HepG2 (cell line): ENCODE data around the gene WWC1. TPM values are rescaled to one million over a fixed set of nuclear protein-coding genes. Genes with fewer than 3 reads are reported as not detected.

Experiments used
- ATAC-seq: fragments of 200-7000 bp; cut with Tn5 transposase; 3 replicates; pipeline ENCODE4 v1.9.1; 2020; ENCODE audit warnings: mild to moderate bottlenecking, moderate library complexity
- BruUV-seq: library from RNA; stranded (reverse); fragments of 400-500 nt; replicated peaks from 2 replicates; lab custom pipeline; 2021; lab: Mats Ljungman, UMichigan
- CTCF ChIA-PET: fragments of 300-600 bp; formaldehyde crosslinking; extraction: SDS; loops from one replicate; lab custom pipeline; 2021; ENCODE audit warnings: low total read pairs, inconsistent platforms, low intra/inter-chr PET ratio; lab: Yijun Ruan, JAX
- POLR2A ChIA-PET: fragments of 350-600 bp; sonication (Branson Sonifier 250); formaldehyde crosslinking; loops from one replicate; lab custom pipeline; 2020; ENCODE audit warnings: antibody characterized with exemption, inconsistent platforms; lab: Yijun Ruan, JAX
- DNase-seq: peaks from one replicate; pipeline ENCODE4 v3.0.0-alpha.2; 2015; ENCODE audit warnings: low spot score
- FAIRE-seq: peaks from 3 replicates; lab custom pipeline; 2011; peaks lifted over from hg19 to GRCh38; lab: Jason Lieb, UNC
- H2AFZ ChIP-seq: one replicate; pipeline ENCODE4 v1.6.1; 2011; ENCODE audit warnings: low read length, inconsistent platforms
- H3K27ac ChIP-seq: fragments of 300-600 bp; 3 replicates; pipeline ENCODE4 v1.8.0; 2011; ENCODE audit warnings: mixed run types, mild to moderate bottlenecking, mixed read lengths, low read length, inconsistent platforms; ENCODE audit not compliant: insufficient read depth; ENCODE audit errors: extremely low read length
- H3K27me3 ChIP-seq, 2 experiments: fragments of 200-600 bp in 1 of 2; 2 replicates in 1 of 2; 3 replicates in 1 of 2; pipeline versions ENCODE4 v1.6.0 to v1.8.0; 2011; ENCODE audit warnings: low read length in 2 of 2, mild to moderate bottlenecking in 2 of 2, moderate library complexity in 2 of 2, inconsistent platforms in 1 of 2; ENCODE audit not compliant: insufficient read depth in 2 of 2, control insufficient read depth in 1 of 2
- H3K36me3 ChIP-seq, 2 experiments: fragments of 200-600 bp in 1 of 2; replicated peaks in 1 of 2; 2 replicates in 1 of 2; 3 replicates in 1 of 2; pipeline versions ENCODE4 v1.5.1 to v1.8.0; 2011; ENCODE audit warnings: low read length in 2 of 2, inconsistent platforms in 1 of 2; ENCODE audit not compliant: insufficient read depth in 2 of 2, control insufficient read depth in 1 of 2
- H3K4me1 ChIP-seq: 2 replicates; pipeline ENCODE4 v1.5.1; 2012; ENCODE audit warnings: low read length, inconsistent platforms; ENCODE audit not compliant: insufficient read depth
- H3K4me2 ChIP-seq: 2 replicates; pipeline ENCODE4 v1.6.0; 2011; ENCODE audit warnings: low read depth, low read length, inconsistent platforms
- H3K4me3 ChIP-seq, 3 experiments: fragments of 200-600 bp in 1 of 3; sonication (generic), shearing (Covaris generic) in 1 of 3; replicated peaks in 1 of 3; 2 replicates each; pipeline ENCODE4 v1.5.1; 2011 to 2016; ENCODE audit warnings: low read length in 3 of 3, inconsistent platforms in 2 of 3, low read depth in 2 of 3, mild to moderate bottlenecking in 2 of 3, control low read depth in 1 of 3, mixed read lengths in 1 of 3; ENCODE audit not compliant: insufficient read depth in 1 of 3
- H3K79me2 ChIP-seq: one replicate; pipeline ENCODE4 v1.6.1; 2011; ENCODE audit warnings: low read length, inconsistent platforms; ENCODE audit not compliant: insufficient read depth
- H3K9ac ChIP-seq: 2 replicates; pipeline ENCODE4 v1.6.0; 2011; ENCODE audit warnings: mild to moderate bottlenecking, low read depth, low read length, inconsistent platforms; ENCODE audit not compliant: insufficient read depth
- H3K9me3 ChIP-seq: 2 replicates; pipeline ENCODE4 v1.5.1; 2012; ENCODE audit warnings: mild to moderate bottlenecking, low read length
- H4K20me1 ChIP-seq: 2 replicates; pipeline ENCODE4 v1.6.0; 2011; ENCODE audit warnings: inconsistent platforms, mild to moderate bottlenecking, low read length, moderate library complexity; ENCODE audit not compliant: insufficient read depth
- ESRRA ChIP-seq: sonication (generic); formaldehyde crosslinking; IDR thresholded peaks from 2 replicates; pipeline ENCODE4 v1.5.1; 2020; ENCODE audit warnings: mild to moderate bottlenecking, low read depth, missing genetic modification reagents
- FOXO1 ChIP-seq: sonication (generic); formaldehyde crosslinking; IDR thresholded peaks from 2 replicates; pipeline ENCODE4 v1.4.0; 2020; ENCODE audit warnings: missing genetic modification reagents
- NR2F2 ChIP-seq: IDR thresholded peaks from 2 replicates; pipeline ENCODE4 v1.6.1; 2012; ENCODE audit warnings: low read depth, inconsistent platforms, borderline replicate concordance
- RFX1 ChIP-seq: fragments of 450-650 bp; IDR thresholded peaks from 2 replicates; pipeline ENCODE4 v1.6.1; 2017
- SCMH1 ChIP-seq: sonication (generic); formaldehyde crosslinking; IDR thresholded peaks from 2 replicates; pipeline ENCODE4 v1.9.0; 2021; ENCODE audit warnings: missing genetic modification reagents, mild to moderate bottlenecking, borderline replicate concordance
- YY1 ChIP-seq: IDR thresholded peaks from 2 replicates; pipeline ENCODE4 v1.6.1; 2011; ENCODE audit warnings: low read length, low read depth, moderate library complexity, mild to moderate bottlenecking; ENCODE audit not compliant: insufficient read depth, insufficient replicate concordance
- ZNF296 ChIP-seq: sonication (generic); formaldehyde crosslinking; conservative IDR thresholded peaks from 2 replicates; pipeline ENCODE4 v1.5.0; 2020; ENCODE audit warnings: mild to moderate bottlenecking, missing genetic modification reagents
- ZNF441 ChIP-seq: sonication (generic); formaldehyde crosslinking; IDR thresholded peaks from 2 replicates; pipeline ENCODE4 v1.7.0; 2021; ENCODE audit warnings: missing genetic modification reagents, borderline replicate concordance
- ZNF567 ChIP-seq: sonication (generic); formaldehyde crosslinking; IDR thresholded peaks from 2 replicates; pipeline ENCODE4 v1.8.1; 2023; ENCODE audit warnings: mild to moderate bottlenecking, missing genetic modification reagents, borderline replicate concordance
- ZNF709 ChIP-seq: sonication (generic); formaldehyde crosslinking; IDR thresholded peaks from 2 replicates; pipeline ENCODE4 v1.5.0; 2020; ENCODE audit warnings: mild to moderate bottlenecking, missing genetic modification reagents
- WGBS: methylation state at CpG from one replicate; pipeline ENCODE4 v1.1.6; 2017; ENCODE audit warnings: low lambda C conversion rate; 5-methylcytosine and 5-hydroxymethylcytosine counted together
- in situ Hi-C: cut with HindIII; loops from 2 replicates; pipeline ENCODE4 v1.10.0; 2017; ENCODE audit warnings: low pct_unique_long_range_greater_than_20kb; ENCODE audit not compliant: extremely low pct_ligation_motif_present
- intact Hi-C: fragments of 100-400 bp; cut with micrococcal nuclease; formaldehyde crosslinking; loops from one replicate; pipeline ENCODE4 v1.10.0; 2022; ENCODE audit not compliant: unreplicated experiment
- polyA plus RNA-seq, 8 experiments: library from polyadenylated mRNA; depleted of rRNA in 3 of 8; stranded (reverse) in 7 of 8; unstranded in 1 of 8; fragments of >200 nt; fragmentation: Illumina TruSeq in 4 of 8; extraction: Trizol in 4 of 8; gene quantifications; 2 replicates each; pipeline versions ENCODE4 v1.2.1 to v1.2.3, GENCODE V29; 2011 to 2016; ENCODE audit warnings: low read depth in 4 of 8, missing spikeins in 1 of 8, mixed read lengths in 1 of 8; ENCODE audit not compliant: insufficient read depth in 1 of 8
- total RNA-seq, 5 experiments: library from RNA; depleted of rRNA; stranded (reverse); fragments of >200 nt; fragmentation: Illumina TruSeq; extraction: Trizol; gene quantifications; 2 replicates each; pipeline ENCODE4 v1.2.3, GENCODE V29; 2016; ENCODE audit warnings: low read depth in 1 of 5
- TF ChIP-seq, protein P1 (sequence below): sonication (generic); formaldehyde crosslinking; IDR thresholded peaks from 2 replicates; pipeline ENCODE4 v1.4.0; 2020; ENCODE audit warnings: mild to moderate bottlenecking, low read depth, missing genetic modification reagents
- TF ChIP-seq, protein P2 (sequence below): sonication (generic); formaldehyde crosslinking; IDR thresholded peaks from 2 replicates; pipeline ENCODE4 v1.4.0; 2020; ENCODE audit warnings: missing genetic modification reagents
- TF ChIP-seq, protein P3 (sequence below): sonication (generic); formaldehyde crosslinking; IDR thresholded peaks from 2 replicates; pipeline ENCODE4 v1.4.0; 2020; ENCODE audit warnings: mild to moderate bottlenecking, missing genetic modification reagents
- TF ChIP-seq, protein P4 (sequence below): IDR thresholded peaks from 2 replicates; pipeline ENCODE4 v1.6.1; 2016; ENCODE audit warnings: mild to moderate bottlenecking
- TF ChIP-seq, protein P5 (sequence below): sonication (generic); formaldehyde crosslinking; IDR thresholded peaks from 2 replicates; pipeline ENCODE4 v1.9.0; 2021; ENCODE audit warnings: missing genetic modification reagents, mild to moderate bottlenecking, borderline replicate concordance

The WWC1 gene
- total and polyA plus RNA-seq, 2 of the 13 experiments (the other 11 are each of a cell fraction or from before 2014, with no cell fraction given): 8.3 to 17.9 TPM

DNA sequence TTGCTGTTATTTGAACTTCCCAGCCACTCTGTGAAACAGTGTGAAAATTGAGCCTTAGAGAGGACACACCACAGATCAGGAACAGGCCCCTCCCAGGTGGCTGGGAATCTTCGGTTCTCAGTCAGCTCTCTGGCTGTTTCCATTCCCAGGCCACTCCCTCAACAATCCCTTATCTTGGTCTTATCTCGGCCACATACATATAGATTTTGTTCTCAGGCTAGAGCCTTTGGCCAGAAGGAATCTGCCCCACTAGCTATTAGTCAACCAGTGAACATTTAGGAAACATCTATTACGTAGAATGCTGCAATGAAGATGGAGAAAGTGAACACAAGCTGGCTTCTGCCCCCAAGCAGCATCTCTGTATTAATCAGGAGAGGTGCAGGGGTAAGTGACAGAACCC lies 21.0 kb upstream of the WWC1 start:
- DNase-seq (no peak), ATAC-seq (peak; percentile 4; the same call in 2 of the 3 replicates), FAIRE-seq (no peak)
- Histone ChIP-seq H4K20me1 (no peaks in the 10 kb centered on the region), H3K4me3 (no peak overlapping the region), H3K9ac (no peak overlapping the region), H2AFZ (no peak overlapping the region), H3K9me3 (no peaks in the 10 kb centered on the region), H3K27ac (no peak overlapping the region), H3K27me3 (peaks cover 0 to 4% of the 10 kb centered on the region in 2 experiments; a peak in 3 of 5 replicates), H3K79me2 (no peaks in the 10 kb centered on the region), H3K36me3 (no peaks in the 10 kb centered on the region), H3K4me2 (no peak overlapping the region), H3K4me1 (peaks cover 23% of the 10 kb centered on the region)
- TF ChIP-seq ZNF709 (CRISPR knock-in tag) (no peak), ZNF441 (CRISPR knock-in tag) (no peak), FOXO1 (CRISPR knock-in tag) (no peak), ZNF296 (no peak), SCMH1 (CRISPR knock-in tag) (no peak), NR2F2 (no peak), ZNF567 (CRISPR knock-in tag) (no peak), RFX1 (no peak), YY1 (no peak), ESRRA (no peak)
- TF ChIP-seq, protein P1, sequence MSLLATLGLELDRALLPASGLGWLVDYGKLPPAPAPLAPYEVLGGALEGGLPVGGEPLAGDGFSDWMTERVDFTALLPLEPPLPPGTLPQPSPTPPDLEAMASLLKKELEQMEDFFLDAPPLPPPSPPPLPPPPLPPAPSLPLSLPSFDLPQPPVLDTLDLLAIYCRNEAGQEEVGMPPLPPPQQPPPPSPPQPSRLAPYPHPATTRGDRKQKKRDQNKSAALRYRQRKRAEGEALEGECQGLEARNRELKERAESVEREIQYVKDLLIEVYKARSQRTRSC: no peak
- TF ChIP-seq, protein P2, sequence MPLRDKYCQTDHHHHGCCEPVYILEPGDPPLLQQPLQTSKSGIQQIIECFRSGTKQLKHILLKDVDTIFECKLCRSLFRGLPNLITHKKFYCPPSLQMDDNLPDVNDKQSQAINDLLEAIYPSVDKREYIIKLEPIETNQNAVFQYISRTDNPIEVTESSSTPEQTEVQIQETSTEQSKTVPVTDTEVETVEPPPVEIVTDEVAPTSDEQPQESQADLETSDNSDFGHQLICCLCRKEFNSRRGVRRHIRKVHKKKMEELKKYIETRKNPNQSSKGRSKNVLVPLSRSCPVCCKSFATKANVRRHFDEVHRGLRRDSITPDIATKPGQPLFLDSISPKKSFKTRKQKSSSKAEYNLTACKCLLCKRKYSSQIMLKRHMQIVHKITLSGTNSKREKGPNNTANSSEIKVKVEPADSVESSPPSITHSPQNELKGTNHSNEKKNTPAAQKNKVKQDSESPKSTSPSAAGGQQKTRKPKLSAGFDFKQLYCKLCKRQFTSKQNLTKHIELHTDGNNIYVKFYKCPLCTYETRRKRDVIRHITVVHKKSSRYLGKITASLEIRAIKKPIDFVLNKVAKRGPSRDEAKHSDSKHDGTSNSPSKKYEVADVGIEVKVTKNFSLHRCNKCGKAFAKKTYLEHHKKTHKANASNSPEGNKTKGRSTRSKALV (CRISPR knock-in tag): no peak
- TF ChIP-seq, protein P3, sequence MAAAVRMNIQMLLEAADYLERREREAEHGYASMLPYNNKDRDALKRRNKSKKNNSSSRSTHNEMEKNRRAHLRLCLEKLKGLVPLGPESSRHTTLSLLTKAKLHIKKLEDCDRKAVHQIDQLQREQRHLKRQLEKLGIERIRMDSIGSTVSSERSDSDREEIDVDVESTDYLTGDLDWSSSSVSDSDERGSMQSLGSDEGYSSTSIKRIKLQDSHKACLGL (CRISPR knock-in tag): no peak
- TF ChIP-seq, protein P4, sequence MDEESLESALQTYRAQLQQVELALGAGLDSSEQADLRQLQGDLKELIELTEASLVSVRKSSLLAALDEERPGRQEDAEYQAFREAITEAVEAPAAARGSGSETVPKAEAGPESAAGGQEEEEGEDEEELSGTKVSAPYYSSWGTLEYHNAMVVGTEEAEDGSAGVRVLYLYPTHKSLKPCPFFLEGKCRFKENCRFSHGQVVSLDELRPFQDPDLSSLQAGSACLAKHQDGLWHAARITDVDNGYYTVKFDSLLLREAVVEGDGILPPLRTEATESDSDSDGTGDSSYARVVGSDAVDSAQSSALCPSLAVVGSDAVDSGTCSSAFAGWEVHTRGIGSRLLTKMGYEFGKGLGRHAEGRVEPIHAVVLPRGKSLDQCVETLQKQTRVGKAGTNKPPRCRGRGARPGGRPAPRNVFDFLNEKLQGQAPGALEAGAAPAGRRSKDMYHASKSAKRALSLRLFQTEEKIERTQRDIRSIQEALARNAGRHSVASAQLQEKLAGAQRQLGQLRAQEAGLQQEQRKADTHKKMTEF: no peak
- TF ChIP-seq, protein P5, sequence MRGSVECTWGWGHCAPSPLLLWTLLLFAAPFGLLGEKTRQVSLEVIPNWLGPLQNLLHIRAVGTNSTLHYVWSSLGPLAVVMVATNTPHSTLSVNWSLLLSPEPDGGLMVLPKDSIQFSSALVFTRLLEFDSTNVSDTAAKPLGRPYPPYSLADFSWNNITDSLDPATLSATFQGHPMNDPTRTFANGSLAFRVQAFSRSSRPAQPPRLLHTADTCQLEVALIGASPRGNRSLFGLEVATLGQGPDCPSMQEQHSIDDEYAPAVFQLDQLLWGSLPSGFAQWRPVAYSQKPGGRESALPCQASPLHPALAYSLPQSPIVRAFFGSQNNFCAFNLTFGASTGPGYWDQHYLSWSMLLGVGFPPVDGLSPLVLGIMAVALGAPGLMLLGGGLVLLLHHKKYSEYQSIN: no peak
- BruUV-seq: no TSS peak
- intact Hi-C loops: no loop called here
- POLR2A ChIA-PET: interaction anchor here (0.8 to 1.3 kb wide), 3 partner anchors 12 to 94 kb away, joined by 3 to 9 read pairs (median 3); no protein-coding TSS in a partner anchor
- CTCF ChIA-PET: interaction anchor here (1.7 to 2.0 kb wide), 2 partner anchors 152 to 154 kb away, joined by 6 to 16 read pairs; no protein-coding TSS in a partner anchor
- in situ Hi-C loops: loop anchor here (5.0 to 25.0 kb wide), 2 partner anchors 152 to 417 kb away; no protein-coding TSS in a partner anchor
- 10% methylated on average over 3 of the region's 3 CpGs for WGBS
